Uterus (tissue), 2 donors: ENCODE measurements around the gene YARS1.

Experiments used
- POLR2A ChIP-seq, 2 donors: fragments of 450-650 bp; IDR thresholded peaks; one replicate each; pipeline ENCODE4 v1.6.1; 2016; ENCODE audit warnings: antibody characterized with exemption in 2 of 2, mild to moderate bottlenecking in 1 of 2, moderate library complexity in 1 of 2
- TF ChIP-seq, protein P1 (sequence below), 4 experiments: fragments of 200-600 bp in 2 of 4; fragments of 450-650 bp in 2 of 4; sonication (generic) in 2 of 4; IDR thresholded peaks; one replicate each; pipeline ENCODE4 v1.5.1; 2016 to 2019; ENCODE audit warnings: antibody characterized with exemption in 4 of 4, mild to moderate bottlenecking in 2 of 4, moderate library complexity in 1 of 4

DNA sequence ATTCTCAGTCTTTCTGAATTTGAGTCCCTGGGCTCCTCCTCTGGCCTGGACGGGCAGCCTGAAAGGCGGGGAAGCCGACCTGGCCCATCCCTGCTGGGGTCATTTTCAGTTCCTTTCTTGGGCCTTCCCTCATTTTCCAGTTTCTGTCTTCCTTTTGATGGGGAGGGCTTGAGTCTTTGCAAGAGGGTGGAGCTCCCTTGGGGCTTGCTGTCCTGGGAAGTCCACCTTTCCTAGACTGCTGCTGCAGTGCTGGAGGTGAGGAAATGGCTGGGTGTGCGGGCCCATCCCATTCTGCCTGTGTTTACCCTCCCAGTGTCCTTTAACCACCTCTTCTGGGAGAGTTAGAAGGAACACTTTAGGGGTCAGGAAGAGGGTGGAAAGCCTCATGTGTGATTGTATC, 74.2 kb downstream of the YARS1 start:
- TF ChIP-seq POLR2A (IDR thresholded peaks at IDR 0.05) = no peak
- TF ChIP-seq, protein P1, sequence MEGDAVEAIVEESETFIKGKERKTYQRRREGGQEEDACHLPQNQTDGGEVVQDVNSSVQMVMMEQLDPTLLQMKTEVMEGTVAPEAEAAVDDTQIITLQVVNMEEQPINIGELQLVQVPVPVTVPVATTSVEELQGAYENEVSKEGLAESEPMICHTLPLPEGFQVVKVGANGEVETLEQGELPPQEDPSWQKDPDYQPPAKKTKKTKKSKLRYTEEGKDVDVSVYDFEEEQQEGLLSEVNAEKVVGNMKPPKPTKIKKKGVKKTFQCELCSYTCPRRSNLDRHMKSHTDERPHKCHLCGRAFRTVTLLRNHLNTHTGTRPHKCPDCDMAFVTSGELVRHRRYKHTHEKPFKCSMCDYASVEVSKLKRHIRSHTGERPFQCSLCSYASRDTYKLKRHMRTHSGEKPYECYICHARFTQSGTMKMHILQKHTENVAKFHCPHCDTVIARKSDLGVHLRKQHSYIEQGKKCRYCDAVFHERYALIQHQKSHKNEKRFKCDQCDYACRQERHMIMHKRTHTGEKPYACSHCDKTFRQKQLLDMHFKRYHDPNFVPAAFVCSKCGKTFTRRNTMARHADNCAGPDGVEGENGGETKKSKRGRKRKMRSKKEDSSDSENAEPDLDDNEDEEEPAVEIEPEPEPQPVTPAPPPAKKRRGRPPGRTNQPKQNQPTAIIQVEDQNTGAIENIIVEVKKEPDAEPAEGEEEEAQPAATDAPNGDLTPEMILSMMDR (IDR thresholded peaks at IDR 0.05) = no peak
